Endothelial cell (in vitro differentiated cells): Measurements from ENCODE around the gene APH1B. TPM values are rescaled to one million over a fixed set of nuclear protein-coding genes. Genes with fewer than 3 reads are reported as not detected.
A peak's percentile ranks its signal among the peaks of the same experiment; 100 is the strongest.

ENCODE experiments used
- DNase-seq: peaks from one replicate; pipeline ENCODE4 v3.0.0; 2021; ENCODE audit warnings: low spot score
- H3K27ac Mint-ChIP-seq: one replicate; pipeline ENCODE4 v1.8.0; 2021; ENCODE audit warnings: mixed read lengths, inconsistent platforms; ENCODE audit not compliant: unreplicated experiment
- H3K27me3 Mint-ChIP-seq: one replicate; pipeline ENCODE4 v1.8.0; 2021; ENCODE audit warnings: mild to moderate bottlenecking, moderate library complexity, mixed read lengths, inconsistent platforms; ENCODE audit not compliant: unreplicated experiment
- H3K36me3 Mint-ChIP-seq: one replicate; pipeline ENCODE4 v1.8.0; 2021; ENCODE audit warnings: mild to moderate bottlenecking, low read depth, mixed read lengths, inconsistent platforms; ENCODE audit not compliant: unreplicated experiment
- H3K4me1 Mint-ChIP-seq: one replicate; pipeline ENCODE4 v1.8.0; 2021; ENCODE audit warnings: mild to moderate bottlenecking, mixed read lengths, inconsistent platforms; ENCODE audit not compliant: unreplicated experiment
- H3K4me3 Mint-ChIP-seq: one replicate; pipeline ENCODE4 v1.8.0; 2021; ENCODE audit warnings: mild to moderate bottlenecking, mixed read lengths, inconsistent platforms; ENCODE audit not compliant: unreplicated experiment
- H3K9me3 Mint-ChIP-seq: one replicate; pipeline ENCODE4 v1.8.0; 2021; ENCODE audit warnings: mixed read lengths, inconsistent platforms; ENCODE audit not compliant: unreplicated experiment
- CTCF ChIP-seq: fragments of 200-600 bp; sonication (generic); IDR thresholded peaks from one replicate; pipeline ENCODE4 v1.5.0; 2021; ENCODE audit warnings: antibody characterized with exemption; ENCODE audit not compliant: unreplicated experiment
- total RNA-seq: library from RNA; stranded (reverse); fragmentation: NEBNext Ultra II Directional; extraction: Animal tissue kit (Norgen Biotek cat#: 25700); gene quantifications from one replicate; pipeline ENCODE4 v1.2.1, GENCODE V29; 2021; ENCODE audit not compliant: unreplicated experiment

Gene APH1B
- total RNA-seq, 1 donor from 2014 or later: 26.3 TPM

GRCh38 chr15:63292241-63292640 is 14.8 kb downstream of the APH1B start:
- Mint-ChIP-seq H3K27me3 (no peaks in the 10 kb centered on the region), H3K4me3 (no peak overlapping the region), H3K27ac (no peak overlapping the region), H3K4me1 (peaks cover 34% of the 10 kb centered on the region), H3K9me3 (no peaks in the 10 kb centered on the region), H3K36me3 (peaks cover 4% of the 10 kb centered on the region)
- TF ChIP-seq CTCF: no peak
- no peak for DNase-seq

GRCh38 chr15:63292771-63293170 is 15.4 kb downstream of the APH1B start:
- no peak overlapping the region for H3K27ac Mint-ChIP-seq
- H3K4me1 Mint-ChIP-seq: peaks cover 30% of the 10 kb centered on the region
- H3K36me3 Mint-ChIP-seq: peaks cover 4% of the 10 kb centered on the region
- no peaks in the 10 kb centered on the region for H3K9me3 Mint-ChIP-seq
- DNase-seq: no peak
- no peak overlapping the region for H3K4me3 Mint-ChIP-seq
- no peak for TF ChIP-seq CTCF
- H3K27me3 Mint-ChIP-seq: no peaks in the 10 kb centered on the region

GRCh38 chr15:63294359-63294758 is 17.0 kb downstream of the APH1B start:
- TF ChIP-seq CTCF: no peak
- H3K36me3 Mint-ChIP-seq: peaks cover 4% of the 10 kb centered on the region
- H3K27me3 Mint-ChIP-seq: peaks cover 1% of the 10 kb centered on the region
- peaks cover 21% of the 10 kb centered on the region for H3K4me1 Mint-ChIP-seq
- H3K4me3 Mint-ChIP-seq: no peak overlapping the region
- H3K9me3 Mint-ChIP-seq: no peaks in the 10 kb centered on the region
- no peak overlapping the region for H3K27ac Mint-ChIP-seq
- DNase-seq: no peak

GRCh38 chr15:63295341-63295740 is 17.9 kb downstream of the APH1B start:
- no peak for DNase-seq
- Mint-ChIP-seq H3K4me3 (no peak overlapping the region), H3K4me1 (peaks cover 19% of the 10 kb centered on the region), H3K36me3 (peaks cover 4% of the 10 kb centered on the region), H3K27me3 (peaks cover 1% of the 10 kb centered on the region), H3K9me3 (no peaks in the 10 kb centered on the region), H3K27ac (no peak overlapping the region)
- no peak for TF ChIP-seq CTCF

- no peak for DNase-seq
- H3K36me3 Mint-ChIP-seq: peaks cover 4% of the 10 kb centered on the region
- H3K4me3 Mint-ChIP-seq: peak overlapping the region; percentile 22
- no peaks in the 10 kb centered on the region for H3K9me3 Mint-ChIP-seq
- peaks cover 10% of the 10 kb centered on the region for H3K4me1 Mint-ChIP-seq
- TF ChIP-seq CTCF: no peak
- peaks cover 1% of the 10 kb centered on the region for H3K27me3 Mint-ChIP-seq
- H3K27ac Mint-ChIP-seq: no peak overlapping the region
These were observed 18.8 kb downstream of the APH1B start for GRCh38 chr15:63296195-63296594.
